Right cardiac atrium (tissue), 5 donors: Measurements from ENCODE around the gene OPN1MW. TPM values are rescaled to one million over a fixed set of nuclear protein-coding genes. Genes with fewer than 3 reads are reported as not detected.
"Not testable (repeated sequence)": the region's sequence is repeated elsewhere in the genome, so short reads cannot be mapped to it uniquely, and the experiment has no call there.

Experiments used
- ATAC-seq, 2 donors: fragments of 200-7000 bp; cut with Tn5 transposase; one replicate each; pipeline versions ENCODE4 v1.8.0 to v1.9.1; 2020; ENCODE audit warnings: moderate library complexity in 2 of 2, mild to moderate bottlenecking in 1 of 2
- DNase-seq, 3 donors: peaks; one replicate each; pipeline ENCODE4 v3.0.0-alpha.2; 2020
- H3K27ac ChIP-seq: one replicate; pipeline ENCODE4 v1.5.1; 2013; ENCODE audit warnings: mild to moderate bottlenecking, low read length, control low read depth, moderate library complexity
- H3K27me3 ChIP-seq: one replicate; pipeline ENCODE4 v1.6.1; 2013; ENCODE audit not compliant: control insufficient read depth, insufficient read depth
- H3K4me1 ChIP-seq: one replicate; pipeline ENCODE4 v1.6.1; 2013; ENCODE audit warnings: low read length; ENCODE audit not compliant: control insufficient read depth, insufficient read depth
- H3K4me3 ChIP-seq: one replicate; pipeline ENCODE4 v1.5.1; 2013; ENCODE audit warnings: low read length, control low read depth
- H3K9me3 ChIP-seq: one replicate; pipeline ENCODE4 v1.6.1; 2013; ENCODE audit warnings: low read length; ENCODE audit not compliant: control insufficient read depth
- WGBS: extraction: QIAGEN DNeasy Blood & Tissue Kit; methylation state at CpG from one replicate; pipeline ENCODE4 v1.1.7; 2013; 5-methylcytosine and 5-hydroxymethylcytosine counted together
- intact Hi-C, 4 donors: fragments of 100-400 bp; cut with DNase I; formaldehyde crosslinking; loops; one replicate each; pipeline versions ENCODE4 v1.11.0 to v1.14.0; 2022 to 2023
- long read RNA-seq, 4 donors: library from polyadenylated mRNA; unstranded; transcript quantifications; one replicate each; pipeline ENCODE4 v2.0.0, GENCODE V29; 2020 to 2021
- polyA plus RNA-seq: library from polyadenylated mRNA; stranded (reverse); fragments of 200-250 nt; gene quantifications from one replicate; pipeline ENCODE4 v1.2.3, GENCODE V29; 2013
- total RNA-seq, 4 donors: library from RNA; stranded (reverse); fragmentation: NEBNext Ultra II Directional; extraction: Animal tissue kit (Norgen Biotek cat#: 25700); gene quantifications; one replicate each; pipeline ENCODE4 v1.2.1, GENCODE V29; 2021
- donor health status: healthy with polysubstance abuse.
- donor health status: DM: no; HTN: yes; CAD: no.
- donor health status: DM: no; HTN: no; CAD: no.
- donor health status: DM: no; HTN: yes; CAD: no; lungs with severe emphysema.
- donor health status: DM: yes; HTN: yes; CAD: no.

Gene OPN1MW
- total RNA-seq, result not detected
- not detected for polyA plus RNA-seq
- long read RNA-seq, donor 1, result 0 reads
- long read RNA-seq, donor 2, result 0 reads
- long read RNA-seq, donor 3, result 0 reads
- long read RNA-seq, donor 4, result 0 reads

DNA sequence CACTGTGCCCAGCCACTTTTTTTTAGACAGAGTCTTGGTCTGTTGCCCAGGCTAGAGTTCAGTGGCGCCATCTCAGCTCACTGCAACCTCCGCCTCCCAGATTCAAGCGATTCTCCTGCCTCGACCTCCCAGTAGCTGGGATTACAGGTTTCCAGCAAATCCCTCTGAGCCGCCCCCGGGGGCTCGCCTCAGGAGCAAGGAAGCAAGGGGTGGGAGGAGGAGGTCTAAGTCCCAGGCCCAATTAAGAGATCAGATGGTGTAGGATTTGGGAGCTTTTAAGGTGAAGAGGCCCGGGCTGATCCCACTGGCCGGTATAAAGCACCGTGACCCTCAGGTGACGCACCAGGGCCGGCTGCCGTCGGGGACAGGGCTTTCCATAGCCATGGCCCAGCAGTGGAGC lies at the start of gene OPN1MW:
OPN1MW (plus strand) TSS at position 301 of the 400 bp plus-strand sequence; CDS start at position 383, 82 bp downstream.
- intact Hi-C loops, H3K27me3 ChIP-seq, H3K4me1 ChIP-seq, H3K27ac ChIP-seq, H3K9me3 ChIP-seq, ATAC-seq, H3K4me3 ChIP-seq, DNase-seq: not testable (repeated sequence)
- no CpG with 5 or more reads among the region's 14 CpGs for WGBS

DNA sequence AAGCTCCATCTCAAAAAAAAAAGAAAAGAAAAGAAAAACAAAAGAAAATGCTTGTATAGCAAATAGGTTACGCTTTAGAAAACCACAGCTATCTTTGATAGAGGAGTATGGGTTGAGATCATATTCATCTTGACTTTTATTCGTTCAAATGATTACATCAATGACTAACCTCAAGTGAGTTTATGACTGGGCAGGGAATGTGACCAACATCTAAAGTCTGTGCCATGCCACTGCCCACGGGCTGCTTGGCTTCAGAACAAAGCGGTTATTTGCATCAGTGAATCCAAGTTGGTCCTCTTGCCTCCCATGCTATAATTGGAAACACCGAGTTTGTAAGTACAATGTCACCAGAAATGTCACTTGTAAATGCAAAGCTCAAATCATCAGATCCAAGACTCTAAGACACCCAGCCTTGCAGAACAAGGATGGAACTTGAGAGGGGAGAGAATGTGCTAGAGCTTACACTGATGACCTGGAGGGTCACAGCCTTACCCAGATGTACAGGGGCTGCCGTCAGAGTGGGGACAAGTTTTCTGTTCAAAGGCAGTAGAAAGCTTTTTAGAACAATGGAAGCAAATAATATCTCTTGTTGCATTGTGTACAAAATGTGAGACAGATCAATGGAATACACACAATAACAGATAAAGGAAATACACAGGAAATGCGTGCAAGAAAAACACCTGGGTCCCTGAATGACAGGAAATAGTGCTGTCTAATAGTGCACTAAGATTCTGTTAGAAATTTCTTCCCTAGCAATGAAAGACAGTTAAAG lies 46.8 kb upstream of the OPN1MW start:
- intact Hi-C loops, result no loop called here
- peaks cover 1% of the 10 kb centered on the region for H3K4me1 ChIP-seq
- no peak overlapping the region for H3K4me3 ChIP-seq
- no peaks in the 10 kb centered on the region for H3K27me3 ChIP-seq
- no peak overlapping the region for H3K27ac ChIP-seq
- DNase-seq (no peak), ATAC-seq (no peak)
- H3K9me3 ChIP-seq, result no peaks in the 10 kb centered on the region
- WGBS, result 58% methylated on average over 7 of the region's 7 CpGs

DNA sequence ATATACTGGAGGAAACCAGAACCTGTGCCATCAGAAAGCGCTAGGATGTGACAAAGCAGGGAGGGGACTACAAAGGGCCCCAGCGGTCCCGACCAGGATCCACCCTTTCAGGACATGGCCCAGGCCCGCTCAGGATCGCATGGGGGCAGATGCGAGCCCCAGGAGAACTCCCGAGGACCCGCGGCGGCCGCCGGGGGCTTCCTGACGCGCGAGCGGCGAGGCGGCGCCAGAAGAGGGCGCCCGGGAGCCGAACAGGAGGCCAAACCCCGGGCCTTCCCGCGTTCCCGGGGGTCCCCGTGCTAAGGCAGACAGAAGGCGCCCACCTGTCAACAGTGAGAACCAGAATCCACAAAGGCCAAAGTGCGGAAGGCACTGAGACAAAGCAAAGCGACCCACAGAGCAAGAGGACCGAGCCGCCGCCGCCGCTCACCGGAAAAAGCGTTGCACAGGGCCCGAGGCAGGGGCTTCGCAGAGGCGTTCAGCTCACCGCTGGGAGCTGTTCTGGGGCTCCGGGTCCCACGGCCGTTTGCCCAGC lies 45.7 kb upstream of the OPN1MW start:
- ATAC-seq, result peak; percentile 93
- peak; percentile 75 to 91 (median 87) for DNase-seq
- H3K27me3 ChIP-seq, result no peaks in the 10 kb centered on the region
- intact Hi-C loops, result no loop called here
- no peaks in the 10 kb centered on the region for H3K9me3 ChIP-seq
- 2% methylated on average over 44 of the region's 44 CpGs for WGBS
- peaks cover 1% of the 10 kb centered on the region for H3K4me1 ChIP-seq
- peak overlapping the region; percentile 16 for H3K4me3 ChIP-seq
- H3K27ac ChIP-seq, result peak overlapping the region; percentile 8

DNA sequence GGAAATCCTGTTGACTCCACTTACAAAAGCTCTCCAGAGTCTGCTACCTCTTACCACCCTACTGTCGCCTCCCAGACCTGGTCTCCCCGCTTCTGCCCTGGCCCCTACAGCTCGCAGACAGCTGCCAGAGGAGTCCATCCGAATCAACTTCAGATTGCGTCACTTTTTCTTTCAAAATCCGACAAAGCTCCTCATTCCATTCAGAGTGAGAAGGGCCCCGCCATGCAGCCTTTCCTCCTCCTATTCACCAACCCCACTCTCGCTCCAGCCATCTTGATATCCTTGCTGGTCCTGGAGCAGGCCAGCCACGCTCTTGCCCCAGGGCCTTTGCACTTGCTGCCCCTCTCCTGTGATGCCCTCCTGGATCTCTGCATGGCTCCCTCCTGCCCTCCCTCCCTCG lies 43.5 kb upstream of the OPN1MW start:
- intact Hi-C loops, result no loop called here

DNA sequence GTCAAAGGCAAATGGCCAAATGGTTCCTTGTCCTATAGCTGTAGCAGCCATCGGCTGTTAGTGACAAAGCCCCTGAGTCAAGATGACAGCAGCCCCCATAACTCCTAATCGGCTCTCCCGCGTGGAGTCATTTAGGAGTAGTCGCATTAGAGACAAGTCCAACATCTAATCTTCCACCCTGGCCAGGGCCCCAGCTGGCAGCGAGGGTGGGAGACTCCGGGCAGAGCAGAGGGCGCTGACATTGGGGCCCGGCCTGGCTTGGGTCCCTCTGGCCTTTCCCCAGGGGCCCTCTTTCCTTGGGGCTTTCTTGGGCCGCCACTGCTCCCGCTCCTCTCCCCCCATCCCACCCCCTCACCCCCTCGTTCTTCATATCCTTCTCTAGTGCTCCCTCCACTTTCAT lies 42.2 kb upstream of the OPN1MW start:
- WGBS, result 82% methylated on average over 12 of the region's 12 CpGs
- no peak overlapping the region for H3K27ac ChIP-seq
- peak in 1 of 3 donors; percentile 41 for DNase-seq
- no peak for ATAC-seq
- H3K4me3 ChIP-seq, result no peak overlapping the region
- H3K9me3 ChIP-seq, result no peaks in the 10 kb centered on the region
- H3K4me1 ChIP-seq, result peaks cover 1% of the 10 kb centered on the region
- H3K27me3 ChIP-seq, result no peaks in the 10 kb centered on the region
- intact Hi-C loops, result no loop called here

More for the DNA sequence above, 43.5 kb upstream of the OPN1MW start:
- Histone ChIP-seq H3K4me3 (no peak overlapping the region), H3K9me3 (no peaks in the 10 kb centered on the region), H3K27me3 (no peaks in the 10 kb centered on the region), H3K27ac (no peak overlapping the region), H3K4me1 (peaks cover 1% of the 10 kb centered on the region)
- ATAC-seq (no peak), DNase-seq (peak in 1 of 3 donors; percentile 7)
- WGBS, result 88% methylated on average over 10 of the region's 10 CpGs

DNA sequence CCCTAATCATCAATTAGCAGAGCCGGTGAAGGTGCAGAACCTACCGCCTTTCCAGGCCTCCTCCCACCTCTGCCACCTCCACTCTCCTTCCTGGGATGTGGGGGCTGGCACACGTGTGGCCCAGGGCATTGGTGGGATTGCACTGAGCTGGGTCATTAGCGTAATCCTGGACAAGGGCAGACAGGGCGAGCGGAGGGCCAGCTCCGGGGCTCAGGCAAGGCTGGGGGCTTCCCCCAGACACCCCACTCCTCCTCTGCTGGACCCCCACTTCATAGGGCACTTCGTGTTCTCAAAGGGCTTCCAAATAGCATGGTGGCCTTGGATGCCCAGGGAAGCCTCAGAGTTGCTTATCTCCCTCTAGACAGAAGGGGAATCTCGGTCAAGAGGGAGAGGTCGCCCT lies 41.7 kb upstream of the OPN1MW start:
- H3K4me3 ChIP-seq, result no peak overlapping the region
- H3K4me1 ChIP-seq, result peaks cover 1% of the 10 kb centered on the region
- no peak for ATAC-seq
- H3K27me3 ChIP-seq, result no peaks in the 10 kb centered on the region
- no peak overlapping the region for H3K27ac ChIP-seq
- DNase-seq, result peak in 1 of 3 donors; percentile 19
- intact Hi-C loops, result no loop called here
- H3K9me3 ChIP-seq, result no peaks in the 10 kb centered on the region
- 93% methylated on average over 10 of the region's 10 CpGs for WGBS

DNA sequence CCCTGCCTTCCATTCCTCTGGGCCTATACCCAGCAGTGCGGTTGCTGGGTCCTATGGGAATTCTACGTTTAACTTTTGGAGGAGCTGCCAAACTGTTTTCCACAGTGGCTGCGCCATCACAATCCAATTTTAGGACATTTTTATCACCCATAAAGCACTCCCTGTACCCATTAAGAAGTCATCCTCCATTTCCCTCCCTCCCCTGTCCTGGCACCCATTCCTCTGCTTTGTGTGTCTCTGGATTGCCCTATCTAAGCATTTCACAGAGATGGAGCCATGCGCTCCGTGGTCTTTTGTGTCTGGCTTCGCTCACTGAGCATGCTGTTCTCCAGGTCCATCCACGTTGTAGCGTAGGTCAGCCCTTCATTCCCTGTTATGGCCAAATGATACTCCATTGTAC lies 40.0 kb upstream of the OPN1MW start:
- Histone ChIP-seq H3K27ac (no peak overlapping the region), H3K27me3 (no peaks in the 10 kb centered on the region), H3K4me3 (no peak overlapping the region), H3K4me1 (peaks cover 1% of the 10 kb centered on the region), H3K9me3 (no peaks in the 10 kb centered on the region)
- ATAC-seq (no peak), DNase-seq (peak in 1 of 3 donors; percentile 1)
- WGBS, result 85% methylated on average over 8 of the region's 8 CpGs
- intact Hi-C loops, result no loop called here

DNA sequence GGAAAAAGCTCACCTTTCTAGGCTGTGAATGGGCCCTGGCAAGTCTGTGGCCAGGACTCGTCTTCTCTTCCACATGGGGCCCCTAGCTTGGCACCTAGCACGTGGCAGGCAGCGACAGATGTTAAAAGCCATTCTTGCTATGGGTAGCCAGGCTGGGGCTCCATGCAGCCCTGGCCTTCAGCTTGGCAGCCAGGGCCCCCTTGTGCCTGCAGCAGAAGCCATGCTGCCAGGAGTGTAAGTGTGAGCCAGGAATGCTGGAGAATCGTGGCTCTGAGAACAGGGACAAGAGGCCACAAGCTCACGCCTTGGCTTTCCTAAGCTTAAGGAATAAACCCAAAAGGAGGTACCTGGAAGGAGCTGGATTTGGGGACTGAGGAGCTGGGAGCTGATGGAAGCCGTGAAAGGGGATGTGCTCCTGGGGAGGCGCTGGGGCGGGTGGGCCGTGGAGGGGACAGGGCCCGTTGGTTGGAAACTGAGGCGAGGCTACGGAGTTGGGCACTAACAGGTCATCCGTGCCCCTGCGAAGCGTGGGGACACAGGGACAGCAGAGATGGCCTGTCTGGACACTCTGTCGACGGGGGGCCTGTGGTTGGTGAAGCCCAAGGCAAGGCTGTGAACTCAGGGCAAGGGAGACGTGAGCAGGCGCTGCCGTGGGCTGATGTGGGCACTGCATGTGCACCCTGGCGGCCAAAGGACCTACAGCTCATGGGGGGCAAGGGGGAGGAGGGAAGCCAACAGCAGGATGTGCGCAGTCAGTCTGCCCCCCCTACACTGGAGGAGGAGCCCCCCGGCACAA lies 39.2 kb upstream of the OPN1MW start:
- no peak overlapping the region for H3K27ac ChIP-seq
- H3K4me3 ChIP-seq, result no peak overlapping the region
- DNase-seq (peak in 1 of 3 donors; percentile 44), ATAC-seq (no peak)
- 89% methylated on average over 23 of the region's 23 CpGs for WGBS
- intact Hi-C loops, result no loop called here
- peaks cover 1% of the 10 kb centered on the region for H3K4me1 ChIP-seq
- no peaks in the 10 kb centered on the region for H3K9me3 ChIP-seq
- H3K27me3 ChIP-seq, result no peaks in the 10 kb centered on the region

DNA sequence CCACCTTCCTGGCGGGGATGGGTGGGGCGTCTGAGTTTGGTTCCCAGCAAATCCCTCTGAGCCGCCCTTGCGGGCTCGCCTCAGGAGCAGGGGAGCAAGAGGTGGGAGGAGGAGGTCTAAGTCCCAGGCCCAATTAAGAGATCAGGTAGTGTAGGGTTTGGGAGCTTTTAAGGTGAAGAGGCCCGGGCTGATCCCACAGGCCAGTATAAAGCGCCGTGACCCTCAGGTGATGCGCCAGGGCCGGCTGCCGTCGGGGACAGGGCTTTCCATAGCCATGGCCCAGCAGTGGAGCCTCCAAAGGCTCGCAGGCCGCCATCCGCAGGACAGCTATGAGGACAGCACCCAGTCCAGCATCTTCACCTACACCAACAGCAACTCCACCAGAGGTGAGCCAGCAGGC lies 38.4 kb upstream of the OPN1MW start, which contains the start of gene OPN1LW:
OPN1LW (plus strand) TSS at position 234 of the 400 bp plus-strand sequence; CDS start at position 275, 41 bp downstream.
- H3K27ac ChIP-seq, H3K4me1 ChIP-seq, H3K9me3 ChIP-seq, intact Hi-C loops, H3K4me3 ChIP-seq, H3K27me3 ChIP-seq, ATAC-seq: not testable (repeated sequence)
- 94% methylated on average over 12 of the region's 15 CpGs for WGBS
- peak in 1 of 3 donors; percentile 25 for DNase-seq

DNA sequence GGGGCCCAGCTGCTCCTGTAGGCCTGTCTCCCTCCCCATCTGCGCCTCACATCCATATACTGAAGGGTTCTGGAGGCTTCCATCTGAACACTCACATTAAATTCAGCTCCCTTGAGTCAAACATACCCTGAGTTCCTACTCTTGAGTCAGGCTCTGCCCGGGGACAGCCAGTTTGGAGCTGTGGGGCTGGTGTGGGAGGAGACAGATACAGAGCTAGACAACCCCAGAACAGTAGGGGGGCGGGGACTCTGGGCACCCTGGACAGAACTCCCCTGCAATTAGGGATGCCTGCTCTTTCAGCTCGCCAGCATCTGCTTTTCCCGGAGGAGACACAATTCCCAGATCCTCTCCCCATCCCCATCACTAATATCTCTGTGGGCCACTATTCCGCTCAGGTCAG lies 31.4 kb upstream of the OPN1MW start:
- intact Hi-C loops, H3K4me3 ChIP-seq, H3K27me3 ChIP-seq, H3K9me3 ChIP-seq, ATAC-seq, H3K27ac ChIP-seq, H3K4me1 ChIP-seq, DNase-seq: not testable (repeated sequence)
- 100% methylated on average over 1 of the region's 6 CpGs for WGBS

DNA sequence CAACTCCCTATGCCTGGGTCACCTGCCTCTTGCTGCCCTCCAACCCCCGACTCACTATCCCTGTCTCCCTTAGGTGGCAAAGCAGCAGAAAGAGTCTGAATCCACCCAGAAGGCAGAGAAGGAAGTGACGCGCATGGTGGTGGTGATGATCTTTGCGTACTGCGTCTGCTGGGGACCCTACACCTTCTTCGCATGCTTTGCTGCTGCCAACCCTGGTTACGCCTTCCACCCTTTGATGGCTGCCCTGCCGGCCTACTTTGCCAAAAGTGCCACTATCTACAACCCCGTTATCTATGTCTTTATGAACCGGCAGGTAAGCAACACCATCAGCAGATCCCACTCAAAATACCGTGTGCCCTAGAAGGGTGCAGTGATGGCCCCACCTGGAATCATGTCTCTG lies 26.2 kb upstream of the OPN1MW start:
- H3K9me3 ChIP-seq, ATAC-seq, H3K27me3 ChIP-seq, H3K27ac ChIP-seq, H3K4me3 ChIP-seq, intact Hi-C loops, H3K4me1 ChIP-seq: not testable (repeated sequence)
- 95% methylated on average over 9 of the region's 11 CpGs for WGBS
- peak in 1 of 3 donors; percentile 18 for DNase-seq
